GM13977 (cell line): ENCODE results near the gene PDE4D.

Source experiments
- DNase-seq: peaks from one replicate; pipeline ENCODE4 v3.0.0; 2012; ENCODE audit warnings: low spot score
- in situ Hi-C: fragments of 300-500 bp; cut with MboI; formaldehyde crosslinking; loops from one replicate; pipeline ENCODE4 v1.12.0; 2022; ENCODE audit warnings: low sequenced_read_pairs, low pct_unique_long_range_greater_than_20kb, mixed read lengths, inconsistent platforms; ENCODE audit not compliant: unreplicated experiment
- TF ChIP-seq, protein P1 (sequence below): IDR thresholded peaks from 2 replicates; pipeline ENCODE4 v1.5.1; 2012; ENCODE audit warnings: mild to moderate bottlenecking, control low read depth; ENCODE audit not compliant: insufficient read depth; ENCODE audit errors: extremely low read depth, missing control alignments

The PDE4D gene

DNA sequence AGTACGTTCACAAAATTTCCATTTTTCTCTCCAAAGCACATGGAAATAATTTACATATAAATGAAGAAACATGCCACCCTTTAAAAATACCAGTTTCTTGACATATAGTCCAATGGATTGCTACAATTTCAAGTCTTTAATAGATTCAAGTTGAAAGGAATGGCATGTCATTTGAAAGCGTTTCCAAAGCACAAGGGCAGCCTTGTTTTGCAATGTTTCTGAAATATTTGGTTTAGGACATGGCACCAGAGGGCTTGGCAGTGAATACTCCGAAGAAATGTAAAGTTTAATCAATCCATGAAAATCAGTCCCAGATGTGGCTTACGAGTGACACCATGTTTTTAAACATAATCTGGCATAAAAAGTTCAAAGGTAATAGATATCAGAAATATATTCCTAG lies 333.7 kb downstream of the PDE4D start:
- no peak for DNase-seq
- TF ChIP-seq, protein P1, sequence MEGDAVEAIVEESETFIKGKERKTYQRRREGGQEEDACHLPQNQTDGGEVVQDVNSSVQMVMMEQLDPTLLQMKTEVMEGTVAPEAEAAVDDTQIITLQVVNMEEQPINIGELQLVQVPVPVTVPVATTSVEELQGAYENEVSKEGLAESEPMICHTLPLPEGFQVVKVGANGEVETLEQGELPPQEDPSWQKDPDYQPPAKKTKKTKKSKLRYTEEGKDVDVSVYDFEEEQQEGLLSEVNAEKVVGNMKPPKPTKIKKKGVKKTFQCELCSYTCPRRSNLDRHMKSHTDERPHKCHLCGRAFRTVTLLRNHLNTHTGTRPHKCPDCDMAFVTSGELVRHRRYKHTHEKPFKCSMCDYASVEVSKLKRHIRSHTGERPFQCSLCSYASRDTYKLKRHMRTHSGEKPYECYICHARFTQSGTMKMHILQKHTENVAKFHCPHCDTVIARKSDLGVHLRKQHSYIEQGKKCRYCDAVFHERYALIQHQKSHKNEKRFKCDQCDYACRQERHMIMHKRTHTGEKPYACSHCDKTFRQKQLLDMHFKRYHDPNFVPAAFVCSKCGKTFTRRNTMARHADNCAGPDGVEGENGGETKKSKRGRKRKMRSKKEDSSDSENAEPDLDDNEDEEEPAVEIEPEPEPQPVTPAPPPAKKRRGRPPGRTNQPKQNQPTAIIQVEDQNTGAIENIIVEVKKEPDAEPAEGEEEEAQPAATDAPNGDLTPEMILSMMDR: no peak
- in situ Hi-C loops: no loop called here

DNA sequence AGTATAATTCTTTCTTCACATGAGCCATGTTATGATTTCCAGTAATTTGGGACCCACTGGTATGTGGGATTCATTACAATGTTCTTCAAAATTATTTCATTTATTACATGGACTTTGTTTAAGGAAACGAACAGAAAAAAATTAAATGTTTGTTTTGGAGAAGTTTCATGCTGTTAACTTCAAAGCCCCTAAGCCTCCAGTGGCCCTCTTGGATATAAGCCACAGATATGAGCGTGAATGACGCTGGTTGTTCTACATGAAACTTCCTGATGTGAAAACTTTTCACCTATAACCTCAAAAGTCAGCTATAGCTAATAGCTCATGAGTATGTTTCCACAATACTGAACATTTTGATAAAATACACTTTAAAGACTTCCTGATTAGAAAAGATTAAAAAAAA lies 334.2 kb downstream of the PDE4D start:
- DNase-seq: no peak
- in situ Hi-C loops: no loop called here
- TF ChIP-seq, protein P1: no peak

DNA sequence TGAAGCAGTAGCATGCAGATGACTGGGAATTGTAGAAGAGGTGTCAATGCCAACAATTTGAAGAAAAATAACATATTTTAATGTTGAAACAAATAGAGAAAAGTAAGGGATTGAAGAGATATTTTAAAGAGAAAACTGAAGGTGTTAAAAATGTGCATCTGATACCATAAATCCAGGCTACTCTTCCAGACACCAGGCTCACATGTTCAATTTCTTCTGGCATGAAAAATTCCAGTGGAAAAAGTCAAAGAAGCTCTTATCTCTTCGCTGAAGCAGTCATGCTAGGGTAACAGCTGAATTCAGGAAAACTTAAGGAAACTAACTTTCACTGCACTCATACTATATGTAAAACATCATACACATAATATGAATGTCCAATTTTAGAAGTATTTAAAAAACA lies 335.0 kb downstream of the PDE4D start:
- TF ChIP-seq, protein P1: no peak
- DNase-seq: no peak
- in situ Hi-C loops: no loop called here

DNA sequence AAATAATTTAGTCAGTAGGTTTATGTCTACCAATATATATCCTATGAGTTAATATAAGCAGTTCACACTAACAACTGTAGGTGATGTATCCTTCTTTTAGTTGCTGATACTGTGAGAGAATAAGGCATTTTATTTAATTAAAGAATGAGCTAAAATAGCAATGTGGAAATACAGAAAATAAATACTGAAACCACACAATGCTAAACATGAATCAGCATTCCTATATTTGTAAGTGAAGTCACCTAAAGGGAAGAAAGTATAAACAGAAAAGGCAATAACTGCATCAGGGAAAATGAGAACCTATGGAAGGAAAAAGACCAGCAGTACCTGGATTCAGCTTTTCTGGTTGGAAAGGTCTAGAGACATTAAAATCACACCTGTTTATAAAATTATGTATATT lies 336.0 kb downstream of the PDE4D start:
- DNase-seq: no peak
- in situ Hi-C loops: no loop called here
- TF ChIP-seq, protein P1: no peak

DNA sequence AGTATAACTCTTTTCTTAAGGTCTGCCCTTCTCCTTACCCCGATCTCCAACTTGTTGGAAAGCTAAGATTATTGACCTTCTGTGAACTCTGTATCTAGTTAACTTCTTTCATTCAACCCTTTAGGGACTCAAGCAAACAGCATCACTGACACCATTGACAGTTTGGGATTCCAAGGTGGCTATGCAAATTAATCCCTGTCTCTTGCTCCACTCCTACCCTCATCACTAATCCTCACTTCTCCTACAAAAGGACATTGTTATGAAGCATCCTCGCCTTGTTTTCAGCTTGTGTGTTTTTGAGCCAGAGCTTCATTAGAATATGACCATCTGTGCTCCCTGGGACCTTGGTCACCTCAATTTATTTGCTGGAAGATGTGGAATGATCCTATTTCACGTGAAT lies 337.9 kb downstream of the PDE4D start:
- TF ChIP-seq, protein P1: no peak
- DNase-seq: no peak
- in situ Hi-C loops: no loop called here

DNA sequence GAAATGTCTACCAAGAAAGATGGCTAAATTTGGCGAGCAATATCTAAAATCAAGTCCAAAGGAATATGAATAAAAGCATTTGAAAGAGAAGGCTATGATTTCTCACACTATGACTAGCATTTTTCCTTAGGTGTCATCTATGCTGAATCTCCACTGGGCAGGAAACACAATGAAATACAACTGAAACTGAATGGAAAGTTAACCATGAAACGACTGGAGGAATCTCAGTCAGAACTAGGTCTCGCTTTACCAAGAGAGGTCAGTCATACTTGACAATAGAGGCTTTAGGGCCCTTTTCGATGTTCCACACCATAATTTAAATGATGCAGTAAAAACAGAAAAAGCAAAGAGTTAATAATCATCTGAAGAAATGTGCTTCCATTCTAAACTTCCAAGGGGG lies 339.0 kb downstream of the PDE4D start:
- no peak for DNase-seq
- in situ Hi-C loops: no loop called here
- TF ChIP-seq, protein P1: no peak

DNA sequence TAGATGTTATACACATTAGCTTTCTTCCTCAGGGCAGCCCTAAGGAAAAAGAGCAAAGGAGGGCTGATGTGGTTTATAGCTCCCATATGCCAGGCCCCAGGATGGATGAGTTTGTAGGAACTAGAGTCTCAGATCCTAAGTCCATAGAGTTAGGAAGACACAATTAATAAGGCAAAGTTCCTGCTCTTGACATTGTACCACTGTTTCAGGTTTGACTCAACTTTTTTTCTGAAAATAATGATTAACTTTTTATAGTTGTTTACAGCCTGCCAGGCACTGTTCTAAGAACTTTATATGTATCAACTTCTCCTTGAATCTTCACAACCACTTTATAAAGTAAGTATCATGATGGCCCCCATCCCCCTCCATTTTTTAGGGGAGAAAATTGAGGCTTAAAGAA lies 339.5 kb downstream of the PDE4D start:
- TF ChIP-seq, protein P1: no peak
- no peak for DNase-seq
- in situ Hi-C loops: no loop called here
